Liver (tissue), 9 donors: ENCODE results near the gene POLR2H. TPM values are rescaled to one million over a fixed set of nuclear protein-coding genes. Genes with fewer than 3 reads are reported as not detected.

Experiments
- DNase-seq: peaks from one replicate; pipeline ENCODE4 v3.0.0-alpha.2; 2017; ENCODE audit warnings: low spot score
- H3K27ac ChIP-seq, 2 donors: one replicate each; pipeline ENCODE4 v1.7.0; 2013; ENCODE audit warnings: inconsistent platforms in 2 of 2, low read length in 2 of 2, control low read depth in 1 of 2, low read depth in 1 of 2, mild to moderate bottlenecking in 1 of 2
- H3K27me3 ChIP-seq, 4 donors: one replicate each; pipeline versions ENCODE4 v1.6.1 to v1.7.0; 2013; ENCODE audit warnings: low read length in 3 of 4, inconsistent platforms in 1 of 4, mild to moderate bottlenecking in 1 of 4, moderate library complexity in 1 of 4; ENCODE audit not compliant: control insufficient read depth in 4 of 4, insufficient read depth in 4 of 4
- H3K36me3 ChIP-seq, 4 donors: one replicate each; pipeline versions ENCODE4 v1.6.1 to v1.7.0; 2013; ENCODE audit warnings: low read length in 3 of 4, mild to moderate bottlenecking in 3 of 4, low read depth in 1 of 4, moderate library complexity in 1 of 4; ENCODE audit not compliant: control insufficient read depth in 4 of 4, insufficient read depth in 3 of 4
- H3K4me1 ChIP-seq, 4 donors: one replicate each; pipeline versions ENCODE4 v1.6.1 to v1.7.0; 2013; ENCODE audit warnings: low read length in 3 of 4, mild to moderate bottlenecking in 3 of 4, moderate library complexity in 1 of 4; ENCODE audit not compliant: control insufficient read depth in 4 of 4, insufficient read depth in 4 of 4
- H3K4me3 ChIP-seq, 3 donors: one replicate each; pipeline versions ENCODE4 v1.6.1 to v1.7.0; 2013; ENCODE audit warnings: low read length in 3 of 3, control low read depth in 1 of 3, low read depth in 1 of 3, mild to moderate bottlenecking in 1 of 3
- H3K9ac ChIP-seq, 2 donors: one replicate each; pipeline ENCODE4 v1.7.0; 2013; ENCODE audit warnings: low read length in 2 of 2, mild to moderate bottlenecking in 2 of 2, moderate library complexity in 2 of 2, control low read depth in 1 of 2, low read depth in 1 of 2
- H3K9me3 ChIP-seq, 4 donors: one replicate each; pipeline versions ENCODE4 v1.6.1 to v1.7.0; 2013; ENCODE audit warnings: low read length in 3 of 4; ENCODE audit not compliant: control insufficient read depth in 4 of 4
- ATF3 ChIP-seq: IDR thresholded peaks from 2 replicates; pipeline ENCODE4 v1.6.1; 2016; ENCODE audit warnings: antibody characterized with exemption
- CTCF ChIP-seq: fragments of 150-350 bp; IDR thresholded peaks from 2 replicates; pipeline ENCODE4 v1.5.1; 2017; ENCODE audit warnings: improper control_type of control experiment, low read depth, low read length; ENCODE audit not compliant: missing input control
- EGR1 ChIP-seq, 2 donors: IDR thresholded peaks; 2 replicates each; pipeline ENCODE4 v1.6.1; 2016 to 2018; ENCODE audit warnings: antibody characterized with exemption in 2 of 2, low read depth in 2 of 2
- FOXA2 ChIP-seq: IDR thresholded peaks from 2 replicates; pipeline ENCODE4 v1.6.1; 2016; ENCODE audit warnings: antibody characterized with exemption
- GABPA ChIP-seq, 2 donors: IDR thresholded peaks in 1 of 2; conservative IDR thresholded peaks in 1 of 2; 2 replicates each; pipeline ENCODE4 v1.6.1; 2016; ENCODE audit warnings: antibody characterized with exemption in 2 of 2, mild to moderate bottlenecking in 1 of 2, moderate library complexity in 1 of 2
- HNF4A ChIP-seq, 2 donors: conservative IDR thresholded peaks; 2 replicates each; pipeline ENCODE4 v1.6.1; 2016; ENCODE audit warnings: antibody characterized with exemption in 2 of 2, mild to moderate bottlenecking in 2 of 2
- HNF4G ChIP-seq: IDR thresholded peaks from 2 replicates; pipeline ENCODE4 v1.6.1; 2016; ENCODE audit warnings: antibody characterized with exemption
- JUND ChIP-seq, 2 donors: IDR thresholded peaks; 2 replicates each; pipeline ENCODE4 v1.6.1; 2016; ENCODE audit warnings: antibody characterized with exemption in 2 of 2
- MAX ChIP-seq: IDR thresholded peaks from 2 replicates; pipeline ENCODE4 v1.6.1; 2016; ENCODE audit warnings: antibody characterized with exemption
- NR2F2 ChIP-seq: IDR thresholded peaks from 2 replicates; pipeline ENCODE4 v1.6.1; 2016; ENCODE audit warnings: antibody characterized with exemption
- RAD21 ChIP-seq, 2 donors: IDR thresholded peaks; 2 replicates each; pipeline ENCODE4 v1.6.1; 2016; ENCODE audit warnings: antibody characterized with exemption in 2 of 2, mild to moderate bottlenecking in 2 of 2
- RXRA ChIP-seq, 2 donors: IDR thresholded peaks; 2 replicates each; pipeline ENCODE4 v1.6.1; 2017 to 2018; ENCODE audit warnings: antibody characterized with exemption in 2 of 2, mild to moderate bottlenecking in 1 of 2
- SP1 ChIP-seq: IDR thresholded peaks from 2 replicates; pipeline ENCODE4 v1.6.1; 2018; ENCODE audit warnings: antibody characterized with exemption, mild to moderate bottlenecking
- TAF1 ChIP-seq: conservative IDR thresholded peaks from 2 replicates; pipeline ENCODE4 v1.6.1; 2016; ENCODE audit warnings: antibody characterized with exemption, mild to moderate bottlenecking
- YY1 ChIP-seq: IDR thresholded peaks from 2 replicates; pipeline ENCODE4 v1.6.1; 2016; ENCODE audit warnings: antibody characterized with exemption, mild to moderate bottlenecking
- ZBTB33 ChIP-seq: IDR thresholded peaks from 2 replicates; pipeline ENCODE4 v1.6.1; 2016; ENCODE audit warnings: antibody characterized with exemption
- WGBS: extraction: QIAGEN DNeasy Blood & Tissue Kit; methylation state at CpG from one replicate; pipeline ENCODE4 v1.1.7; 2013; 5-methylcytosine and 5-hydroxymethylcytosine counted together
- polyA plus RNA-seq, 2 donors: library from polyadenylated mRNA; stranded (reverse) in 1 of 2; unstranded in 1 of 2; fragments of 200-250 nt in 1 of 2; fragments of >200 nt in 1 of 2; fragmentation: Nextera tagmentation in 1 of 2; extraction: Ambion mirVana in 1 of 2; gene quantifications; one replicate each; pipeline versions ENCODE4 v1.2.1 to v1.2.3, GENCODE V29; 2013 to 2015
- total RNA-seq, 2 donors: library from RNA; depleted of rRNA; stranded (reverse); fragments of >200 nt; gene quantifications; one replicate each; pipeline ENCODE4 v1.2.3, GENCODE V29; 2014
- donor health status: healthy.
- donor health status: healthy.
- donor health status: healthy.
- donor health status: healthy.
- donor health status: healthy.

Gene POLR2H
- total and polyA plus RNA-seq, 4 donors, result 25.7 to 55.7 (median 43.5) TPM

- TF ChIP-seq RAD21 (IDR thresholded peaks at IDR 0.05), result no peak
- TF ChIP-seq SP1, result no peak
- TF ChIP-seq MAX, result no peak
- no peak for TF ChIP-seq TAF1
- TF ChIP-seq HNF4A (conservative IDR thresholded peaks at IDR 0.05), result no peak
- no peak for TF ChIP-seq HNF4G
- no peak for TF ChIP-seq YY1
- TF ChIP-seq RXRA (IDR thresholded peaks at IDR 0.05), result no peak
- no peak for TF ChIP-seq NR2F2
- TF ChIP-seq JUND (IDR thresholded peaks at IDR 0.05), result no peak
Measured at GRCh38 chr3:184391266-184391665, 29.8 kb downstream of the POLR2H start (continued).

- no peaks in the 10 kb centered on the region for H3K36me3 ChIP-seq
- H3K9me3 ChIP-seq, result no peaks in the 10 kb centered on the region
- DNase-seq, result no peak
- H3K4me3 ChIP-seq, result no peak overlapping the region
- no peak overlapping the region for H3K9ac ChIP-seq
- no peak for TF ChIP-seq HNF4A (conservative IDR thresholded peaks at IDR 0.05)
- TF ChIP-seq ATF3, result no peak
- TF ChIP-seq FOXA2, result no peak
- TF ChIP-seq YY1, result no peak
- WGBS, result 92% methylated on average over 5 of the region's 5 CpGs
- H3K27ac ChIP-seq, result no peak overlapping the region
- H3K4me1 ChIP-seq, result no peaks in the 10 kb centered on the region
- H3K27me3 ChIP-seq, result no peaks in the 10 kb centered on the region
Measured at GRCh38 chr3:184395320-184395660, 33.8 kb downstream of the POLR2H start.

GRCh38 chr3:184399410-184399809 lies 37.9 kb downstream of the POLR2H start:
- no peak for TF ChIP-seq GABPA (IDR thresholded peaks at IDR 0.05 in 1 of 2, conservative IDR thresholded peaks at IDR 0.05 in 1 of 2)
- no peak for TF ChIP-seq FOXA2
- no peak for TF ChIP-seq ZBTB33
- no peak for TF ChIP-seq YY1
- TF ChIP-seq CTCF, result no peak
- no peak for TF ChIP-seq TAF1
- no peak for TF ChIP-seq EGR1 (IDR thresholded peaks at IDR 0.05; ENCODE audit: low read depth in 2 of 2)
- Histone ChIP-seq H3K9me3 (no peaks in the 10 kb centered on the region), H3K9ac (no peak overlapping the region), H3K27ac (no peak overlapping the region), H3K27me3 (no peaks in the 10 kb centered on the region), H3K4me3 (no peak overlapping the region), H3K36me3 (no peaks in the 10 kb centered on the region), H3K4me1 (no peaks in the 10 kb centered on the region)
- WGBS, result 38% methylated on average over 9 of the region's 9 CpGs
- DNase-seq, result no peak
